Neural cell (in vitro differentiated cells): Measurements from ENCODE around the gene APBA2.

Experiments used
- EZH2 ChIP-seq: fragments of 200-600, 300-800 bp; shearing (Covaris generic), sonication (generic); IDR thresholded peaks from 2 replicates; pipeline ENCODE4 v1.6.1; 2014; ENCODE audit warnings: antibody characterized with exemption, low read length, borderline replicate concordance, mild to moderate bottlenecking; ENCODE audit not compliant: insufficient read depth, poor library complexity, severe bottlenecking
- REST ChIP-seq: IDR thresholded peaks from 2 replicates; pipeline ENCODE4 v1.6.1; 2012; ENCODE audit warnings: borderline replicate concordance
- TF ChIP-seq, protein P1 (sequence below): fragments of 450-650 bp; IDR thresholded peaks from 2 replicates; pipeline ENCODE4 v1.5.1; 2014; ENCODE audit warnings: antibody characterized with exemption, mild to moderate bottlenecking, moderate library complexity; ENCODE audit not compliant: poor library complexity, severe bottlenecking

DNA sequence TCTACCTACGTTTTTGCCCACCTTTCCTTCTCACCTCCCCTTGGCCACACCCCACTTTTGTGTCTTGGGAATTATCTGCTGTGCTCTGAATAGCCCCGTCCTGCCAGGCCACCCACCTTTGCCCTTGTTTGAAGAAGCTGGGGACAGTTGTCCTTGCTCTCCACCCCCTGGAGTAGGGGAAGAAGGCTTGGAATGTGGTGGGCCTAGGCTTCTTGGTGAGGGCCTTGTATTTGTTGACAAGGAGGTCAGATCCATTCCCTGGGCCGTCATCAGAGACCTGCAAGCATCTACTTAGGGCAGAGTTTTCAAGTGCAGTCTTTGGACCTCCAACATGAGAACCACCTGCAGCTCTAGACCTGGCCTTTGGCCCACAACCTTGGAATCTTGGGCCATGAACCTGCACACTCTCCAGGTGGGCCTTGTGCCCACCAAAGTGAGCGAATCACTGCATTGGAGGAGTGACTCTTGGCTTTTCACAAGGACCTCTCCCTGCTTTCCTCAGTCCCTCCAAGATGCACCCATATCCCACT, 160.6 kb downstream of the APBA2 start:
- TF ChIP-seq, protein P1, sequence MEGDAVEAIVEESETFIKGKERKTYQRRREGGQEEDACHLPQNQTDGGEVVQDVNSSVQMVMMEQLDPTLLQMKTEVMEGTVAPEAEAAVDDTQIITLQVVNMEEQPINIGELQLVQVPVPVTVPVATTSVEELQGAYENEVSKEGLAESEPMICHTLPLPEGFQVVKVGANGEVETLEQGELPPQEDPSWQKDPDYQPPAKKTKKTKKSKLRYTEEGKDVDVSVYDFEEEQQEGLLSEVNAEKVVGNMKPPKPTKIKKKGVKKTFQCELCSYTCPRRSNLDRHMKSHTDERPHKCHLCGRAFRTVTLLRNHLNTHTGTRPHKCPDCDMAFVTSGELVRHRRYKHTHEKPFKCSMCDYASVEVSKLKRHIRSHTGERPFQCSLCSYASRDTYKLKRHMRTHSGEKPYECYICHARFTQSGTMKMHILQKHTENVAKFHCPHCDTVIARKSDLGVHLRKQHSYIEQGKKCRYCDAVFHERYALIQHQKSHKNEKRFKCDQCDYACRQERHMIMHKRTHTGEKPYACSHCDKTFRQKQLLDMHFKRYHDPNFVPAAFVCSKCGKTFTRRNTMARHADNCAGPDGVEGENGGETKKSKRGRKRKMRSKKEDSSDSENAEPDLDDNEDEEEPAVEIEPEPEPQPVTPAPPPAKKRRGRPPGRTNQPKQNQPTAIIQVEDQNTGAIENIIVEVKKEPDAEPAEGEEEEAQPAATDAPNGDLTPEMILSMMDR: no peak
- no peak for TF ChIP-seq EZH2
- no peak for TF ChIP-seq REST
